Stimulated activated CD8-positive, alpha-beta memory T cell treated with anti-CD3 and anti-CD28 coated beads, Interleukin-4, amount 100 ng/mL, for 48 hours (primary cell): Measurements from ENCODE around the gene SPSB3.
"Not testable (repeated sequence)": the region's sequence is repeated elsewhere in the genome, so short reads cannot be mapped to it uniquely, and the experiment has no call there.

ENCODE experiments used
- DNase-seq: peaks from one replicate; pipeline ENCODE4 v3.0.0-alpha.2; 2020

The SPSB3 gene

GRCh38 chr16:1734816-1735215 is 47.6 kb downstream of the SPSB3 start:
- DNase-seq = no peak

- DNase-seq = no peak
These were observed 48.2 kb downstream of the SPSB3 start for GRCh38 chr16:1734123-1734522.

GRCh38 chr16:1732551-1732987 is 49.8 kb downstream of the SPSB3 start:
- not testable (repeated sequence) for DNase-seq

GRCh38 chr16:1732071-1732470 is 50.3 kb downstream of the SPSB3 start:
- DNase-seq = no peak

GRCh38 chr16:1731603-1732002 is 50.8 kb downstream of the SPSB3 start:
- no peak for DNase-seq

- DNase-seq = no peak
These were observed 51.3 kb downstream of the SPSB3 start for GRCh38 chr16:1731073-1731472.

- no peak for DNase-seq
These were observed 52.9 kb downstream of the SPSB3 start for GRCh38 chr16:1729445-1729844.

GRCh38 chr16:1729026-1729425 is 53.3 kb downstream of the SPSB3 start:
- no peak for DNase-seq

GRCh38 chr16:1727651-1728624 is 54.4 kb downstream of the SPSB3 start:
- DNase-seq = no peak
